ENCODE results near the gene SEC22A. TPM values are rescaled to one million over a fixed set of nuclear protein-coding genes. Genes with fewer than 3 reads are reported as not detected.

Gene SEC22A
- polyA plus RNA-seq: 16.5 TPM
- long read RNA-seq, donor 1: 0 reads
- long read RNA-seq, donor 2, full-length matches to known transcripts: 8 of 8 reads
- long read RNA-seq, donor 2, partial matches to known transcripts: 0 of 8 reads
- long read RNA-seq, donor 2, other reads (novel, unspliced or antisense): 0 of 8 reads
- long read RNA-seq, donor 3: 0 reads
- long read RNA-seq, donor 4: 0 reads
- long read RNA-seq, donor 5, transcript SEC22A-210 (7 exons, 972 nt): major isoform, 7 of 7 reads
- long read RNA-seq, donor 5, partial matches to known transcripts: 0 of 7 reads
- long read RNA-seq, donor 5, other reads (novel, unspliced or antisense): 0 of 7 reads
- long read RNA-seq, donor 6, transcript SEC22A-210 (7 exons, 972 nt): major isoform, 5 of 5 reads
- long read RNA-seq, donor 6, partial matches to known transcripts: 0 of 5 reads
- long read RNA-seq, donor 6, other reads (novel, unspliced or antisense): 0 of 5 reads
- long read RNA-seq, donor 7: 0 reads
- long read RNA-seq, donor 8, full-length matches to known transcripts: 4 of 4 reads
- long read RNA-seq, donor 8, partial matches to known transcripts: 0 of 4 reads
- long read RNA-seq, donor 8, other reads (novel, unspliced or antisense): 0 of 4 reads
- long read RNA-seq, donor 9, full-length matches to known transcripts: 7 of 7 reads
- long read RNA-seq, donor 9, partial matches to known transcripts: 0 of 7 reads
- long read RNA-seq, donor 9, other reads (novel, unspliced or antisense): 0 of 7 reads
- long read RNA-seq, donor 10, full-length matches to known transcripts: 4 of 4 reads
- long read RNA-seq, donor 10, partial matches to known transcripts: 0 of 4 reads
- long read RNA-seq, donor 10, other reads (novel, unspliced or antisense): 0 of 4 reads
- long read RNA-seq, donor 11, full-length matches to known transcripts: 7 of 7 reads
- long read RNA-seq, donor 11, partial matches to known transcripts: 0 of 7 reads
- long read RNA-seq, donor 11, other reads (novel, unspliced or antisense): 0 of 7 reads

GRCh38 chr3:123201557-123202427, at the start of gene SEC22A:
Gene SEC22A, plus strand, starts transcription at chr3:123201943. Its CDS starts 7,275 bp downstream, at chr3:123209218.
- no CpG with 5 or more reads among the region's 60 CpGs for WGBS (ENCODE audit: insufficient coverage, low lambda C conversion rate)
- Histone ChIP-seq H3K27me3 (ENCODE audit: control insufficient read depth, insufficient read depth, low read length) (no peaks in the 10 kb centered on the region), H3K36me3 (ENCODE audit: control insufficient read depth, insufficient read depth, low read length) (no peaks in the 10 kb centered on the region), H3K4me3 (ENCODE audit: low read length) (peak within 1 kb of the TSS; percentile 93), H3K4me1 (ENCODE audit: control insufficient read depth, insufficient read depth, low read length) (peaks cover 3% of the 10 kb centered on the region), H3K27ac (ENCODE audit: low read length) (peak within 1 kb of the TSS; percentile 85), H3K9me3 (ENCODE audit: control insufficient read depth, low read depth, low read length) (no peaks in the 10 kb centered on the region)
- DNase-seq: peak; percentile 95 to 98

- H3K36me3 ChIP-seq (ENCODE audit: control insufficient read depth, insufficient read depth, low read length): peaks cover 66% of the 10 kb centered on the region
- H3K27ac ChIP-seq (ENCODE audit: low read length): no peak overlapping the region
- no CpG with 5 or more reads among the region's 3 CpGs for WGBS (ENCODE audit: insufficient coverage, low lambda C conversion rate)
- H3K4me1 ChIP-seq (ENCODE audit: control insufficient read depth, insufficient read depth, low read length): no peaks in the 10 kb centered on the region
- no peak for DNase-seq
- no peaks in the 10 kb centered on the region for H3K27me3 ChIP-seq (ENCODE audit: control insufficient read depth, insufficient read depth, low read length)
- peaks cover 5% of the 10 kb centered on the region for H3K9me3 ChIP-seq (ENCODE audit: control insufficient read depth, low read depth, low read length)
- no peak overlapping the region for H3K4me3 ChIP-seq (ENCODE audit: low read length)
These were observed 49.1 kb upstream of the SEC22A start for GRCh38 chr3:123152687-123153086.

- peaks cover 5% of the 10 kb centered on the region for H3K9me3 ChIP-seq (ENCODE audit: control insufficient read depth, low read depth, low read length)
- no peaks in the 10 kb centered on the region for H3K27me3 ChIP-seq (ENCODE audit: control insufficient read depth, insufficient read depth, low read length)
- H3K27ac ChIP-seq (ENCODE audit: low read length): no peak overlapping the region
- H3K4me3 ChIP-seq (ENCODE audit: low read length): no peak overlapping the region
- no peaks in the 10 kb centered on the region for H3K4me1 ChIP-seq (ENCODE audit: control insufficient read depth, insufficient read depth, low read length)
- H3K36me3 ChIP-seq (ENCODE audit: control insufficient read depth, insufficient read depth, low read length): peaks cover 67% of the 10 kb centered on the region
- no CpG with 5 or more reads among the region's 6 CpGs for WGBS (ENCODE audit: insufficient coverage, low lambda C conversion rate)
- no peak for DNase-seq
These were observed 48.4 kb upstream of the SEC22A start for GRCh38 chr3:123153125-123154019.

GRCh38 chr3:123154020-123154985, 47.4 kb upstream of the SEC22A start:
- H3K27ac ChIP-seq (ENCODE audit: low read length): no peak overlapping the region
- WGBS (ENCODE audit: insufficient coverage, low lambda C conversion rate): no CpG with 5 or more reads among the region's 7 CpGs
- H3K27me3 ChIP-seq (ENCODE audit: control insufficient read depth, insufficient read depth, low read length): no peaks in the 10 kb centered on the region
- H3K4me3 ChIP-seq (ENCODE audit: low read length): no peak overlapping the region
- H3K9me3 ChIP-seq (ENCODE audit: control insufficient read depth, low read depth, low read length): peaks cover 5% of the 10 kb centered on the region
- H3K36me3 ChIP-seq (ENCODE audit: control insufficient read depth, insufficient read depth, low read length): peaks cover 65% of the 10 kb centered on the region
- no peak for DNase-seq
- H3K4me1 ChIP-seq (ENCODE audit: control insufficient read depth, insufficient read depth, low read length): no peaks in the 10 kb centered on the region

- H3K27ac ChIP-seq (ENCODE audit: low read length): no peak overlapping the region
- no peak overlapping the region for H3K4me3 ChIP-seq (ENCODE audit: low read length)
- no CpG with 5 or more reads among the region's 9 CpGs for WGBS (ENCODE audit: insufficient coverage, low lambda C conversion rate)
- H3K9me3 ChIP-seq (ENCODE audit: control insufficient read depth, low read depth, low read length): peaks cover 5% of the 10 kb centered on the region
- no peaks in the 10 kb centered on the region for H3K4me1 ChIP-seq (ENCODE audit: control insufficient read depth, insufficient read depth, low read length)
- H3K36me3 ChIP-seq (ENCODE audit: control insufficient read depth, insufficient read depth, low read length): peaks cover 67% of the 10 kb centered on the region
- no peaks in the 10 kb centered on the region for H3K27me3 ChIP-seq (ENCODE audit: control insufficient read depth, insufficient read depth, low read length)
- DNase-seq: no peak
These were observed 46.2 kb upstream of the SEC22A start for GRCh38 chr3:123155471-123156011.

- H3K9me3 ChIP-seq (ENCODE audit: control insufficient read depth, low read depth, low read length): peaks cover 5% of the 10 kb centered on the region
- DNase-seq: no peak
- H3K27ac ChIP-seq (ENCODE audit: low read length): no peak overlapping the region
- no peak overlapping the region for H3K4me3 ChIP-seq (ENCODE audit: low read length)
- no peaks in the 10 kb centered on the region for H3K27me3 ChIP-seq (ENCODE audit: control insufficient read depth, insufficient read depth, low read length)
- WGBS (ENCODE audit: insufficient coverage, low lambda C conversion rate): no CpG with 5 or more reads among the region's 15 CpGs
- peaks cover 66% of the 10 kb centered on the region for H3K36me3 ChIP-seq (ENCODE audit: control insufficient read depth, insufficient read depth, low read length)
- H3K4me1 ChIP-seq (ENCODE audit: control insufficient read depth, insufficient read depth, low read length): no peaks in the 10 kb centered on the region
These were observed 45.3 kb upstream of the SEC22A start for GRCh38 chr3:123156276-123156995.

- peaks cover 69% of the 10 kb centered on the region for H3K36me3 ChIP-seq (ENCODE audit: control insufficient read depth, insufficient read depth, low read length)
- H3K9me3 ChIP-seq (ENCODE audit: control insufficient read depth, low read depth, low read length): no peaks in the 10 kb centered on the region
- no peak for DNase-seq
- H3K4me1 ChIP-seq (ENCODE audit: control insufficient read depth, insufficient read depth, low read length): no peaks in the 10 kb centered on the region
- no peak overlapping the region for H3K4me3 ChIP-seq (ENCODE audit: low read length)
- no peak overlapping the region for H3K27ac ChIP-seq (ENCODE audit: low read length)
- H3K27me3 ChIP-seq (ENCODE audit: control insufficient read depth, insufficient read depth, low read length): no peaks in the 10 kb centered on the region
- WGBS (ENCODE audit: insufficient coverage, low lambda C conversion rate): no CpG with 5 or more reads among the region's 2 CpGs
These were observed 44.5 kb upstream of the SEC22A start for GRCh38 chr3:123157209-123157597.

- no peaks in the 10 kb centered on the region for H3K9me3 ChIP-seq (ENCODE audit: control insufficient read depth, low read depth, low read length)
- no peaks in the 10 kb centered on the region for H3K27me3 ChIP-seq (ENCODE audit: control insufficient read depth, insufficient read depth, low read length)
- no peak overlapping the region for H3K27ac ChIP-seq (ENCODE audit: low read length)
- H3K4me1 ChIP-seq (ENCODE audit: control insufficient read depth, insufficient read depth, low read length): no peaks in the 10 kb centered on the region
- DNase-seq: no peak
- no peak overlapping the region for H3K4me3 ChIP-seq (ENCODE audit: low read length)
- WGBS (ENCODE audit: insufficient coverage, low lambda C conversion rate): no CpG with 5 or more reads among the region's 4 CpGs
- H3K36me3 ChIP-seq (ENCODE audit: control insufficient read depth, insufficient read depth, low read length): peaks cover 70% of the 10 kb centered on the region
These were observed 44.0 kb upstream of the SEC22A start for GRCh38 chr3:123157598-123158287.

Measured in large intestine (tissue), 12 donors.